HCT116 (cell line): Measurements from ENCODE around the gene MYH10.

Source experiments
- EGR1 ChIP-seq: IDR thresholded peaks from 2 replicates; pipeline ENCODE4 v1.6.1; 2012; ENCODE audit warnings: low read depth
- EZH2phosphoT487 ChIP-seq: fragments of 200-600 bp; IDR thresholded peaks from 2 replicates; pipeline ENCODE4 v1.6.1; 2018; ENCODE audit warnings: antibody characterized with exemption, borderline replicate concordance
- POLR2A ChIP-seq: IDR thresholded peaks from 2 replicates; pipeline ENCODE4 v1.7.0; 2011; ENCODE audit warnings: borderline replicate concordance; ENCODE audit not compliant: insufficient read depth, insufficient read length; ENCODE audit errors: extremely low read depth
- POLR2AphosphoS5 ChIP-seq: IDR thresholded peaks from 2 replicates; pipeline ENCODE4 v1.6.1; 2011; ENCODE audit warnings: mild to moderate bottlenecking, low read depth, low read length, moderate library complexity
- SP1 ChIP-seq: IDR thresholded peaks from 2 replicates; pipeline ENCODE4 v1.6.1; 2012; ENCODE audit warnings: low read depth
- TF ChIP-seq, protein P1 (sequence below), 3 experiments: fragments of 200-600 bp in 1 of 3; sonication (generic) in 1 of 3; IDR thresholded peaks in 2 of 3; conservative IDR thresholded peaks in 1 of 3; 2 replicates each; pipeline ENCODE4 v1.5.1; 2012 to 2017; ENCODE audit warnings: low read depth in 2 of 3, low read length in 2 of 3, antibody characterized with exemption in 1 of 3, borderline replicate concordance in 1 of 3, control low read depth in 1 of 3, mild to moderate bottlenecking in 1 of 3, mixed read lengths in 1 of 3, mixed run types in 1 of 3, moderate library complexity in 1 of 3; ENCODE audit not compliant: insufficient read depth in 1 of 3
- TF ChIP-seq, protein P2 (sequence below): IDR thresholded peaks from 2 replicates; pipeline ENCODE4 v1.6.1; 2012; ENCODE audit warnings: low read depth

DNA sequence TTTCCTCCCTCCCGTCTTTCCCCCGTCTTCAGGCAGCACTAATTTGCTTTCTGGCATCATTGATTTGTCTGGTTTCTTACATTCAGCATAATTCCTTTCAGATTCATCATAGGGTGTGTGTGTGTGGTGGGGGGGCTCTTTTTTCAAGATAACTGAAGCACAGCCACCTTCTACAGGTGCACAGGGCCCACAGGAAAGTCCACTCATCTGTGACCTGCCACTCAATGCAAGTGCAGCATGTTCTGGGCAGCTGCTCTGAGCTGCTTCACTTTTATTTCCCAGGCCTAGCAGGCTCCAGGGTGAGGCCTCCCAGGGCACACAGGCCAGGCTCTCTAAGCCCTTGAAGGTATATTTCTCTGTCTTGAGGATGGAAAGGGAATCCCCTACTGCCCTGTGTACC lies 35.2 kb upstream of the MYH10 start:
- TF ChIP-seq, protein P1, sequence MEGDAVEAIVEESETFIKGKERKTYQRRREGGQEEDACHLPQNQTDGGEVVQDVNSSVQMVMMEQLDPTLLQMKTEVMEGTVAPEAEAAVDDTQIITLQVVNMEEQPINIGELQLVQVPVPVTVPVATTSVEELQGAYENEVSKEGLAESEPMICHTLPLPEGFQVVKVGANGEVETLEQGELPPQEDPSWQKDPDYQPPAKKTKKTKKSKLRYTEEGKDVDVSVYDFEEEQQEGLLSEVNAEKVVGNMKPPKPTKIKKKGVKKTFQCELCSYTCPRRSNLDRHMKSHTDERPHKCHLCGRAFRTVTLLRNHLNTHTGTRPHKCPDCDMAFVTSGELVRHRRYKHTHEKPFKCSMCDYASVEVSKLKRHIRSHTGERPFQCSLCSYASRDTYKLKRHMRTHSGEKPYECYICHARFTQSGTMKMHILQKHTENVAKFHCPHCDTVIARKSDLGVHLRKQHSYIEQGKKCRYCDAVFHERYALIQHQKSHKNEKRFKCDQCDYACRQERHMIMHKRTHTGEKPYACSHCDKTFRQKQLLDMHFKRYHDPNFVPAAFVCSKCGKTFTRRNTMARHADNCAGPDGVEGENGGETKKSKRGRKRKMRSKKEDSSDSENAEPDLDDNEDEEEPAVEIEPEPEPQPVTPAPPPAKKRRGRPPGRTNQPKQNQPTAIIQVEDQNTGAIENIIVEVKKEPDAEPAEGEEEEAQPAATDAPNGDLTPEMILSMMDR (IDR thresholded peaks at IDR 0.05 in 2 of 3, conservative IDR thresholded peaks at IDR 0.05 in 1 of 3; ENCODE audit: borderline replicate concordance in 1 of 3, insufficient read depth in 1 of 3, low read depth in 2 of 3, low read length in 2 of 3), result no peak
- TF ChIP-seq, protein P2, sequence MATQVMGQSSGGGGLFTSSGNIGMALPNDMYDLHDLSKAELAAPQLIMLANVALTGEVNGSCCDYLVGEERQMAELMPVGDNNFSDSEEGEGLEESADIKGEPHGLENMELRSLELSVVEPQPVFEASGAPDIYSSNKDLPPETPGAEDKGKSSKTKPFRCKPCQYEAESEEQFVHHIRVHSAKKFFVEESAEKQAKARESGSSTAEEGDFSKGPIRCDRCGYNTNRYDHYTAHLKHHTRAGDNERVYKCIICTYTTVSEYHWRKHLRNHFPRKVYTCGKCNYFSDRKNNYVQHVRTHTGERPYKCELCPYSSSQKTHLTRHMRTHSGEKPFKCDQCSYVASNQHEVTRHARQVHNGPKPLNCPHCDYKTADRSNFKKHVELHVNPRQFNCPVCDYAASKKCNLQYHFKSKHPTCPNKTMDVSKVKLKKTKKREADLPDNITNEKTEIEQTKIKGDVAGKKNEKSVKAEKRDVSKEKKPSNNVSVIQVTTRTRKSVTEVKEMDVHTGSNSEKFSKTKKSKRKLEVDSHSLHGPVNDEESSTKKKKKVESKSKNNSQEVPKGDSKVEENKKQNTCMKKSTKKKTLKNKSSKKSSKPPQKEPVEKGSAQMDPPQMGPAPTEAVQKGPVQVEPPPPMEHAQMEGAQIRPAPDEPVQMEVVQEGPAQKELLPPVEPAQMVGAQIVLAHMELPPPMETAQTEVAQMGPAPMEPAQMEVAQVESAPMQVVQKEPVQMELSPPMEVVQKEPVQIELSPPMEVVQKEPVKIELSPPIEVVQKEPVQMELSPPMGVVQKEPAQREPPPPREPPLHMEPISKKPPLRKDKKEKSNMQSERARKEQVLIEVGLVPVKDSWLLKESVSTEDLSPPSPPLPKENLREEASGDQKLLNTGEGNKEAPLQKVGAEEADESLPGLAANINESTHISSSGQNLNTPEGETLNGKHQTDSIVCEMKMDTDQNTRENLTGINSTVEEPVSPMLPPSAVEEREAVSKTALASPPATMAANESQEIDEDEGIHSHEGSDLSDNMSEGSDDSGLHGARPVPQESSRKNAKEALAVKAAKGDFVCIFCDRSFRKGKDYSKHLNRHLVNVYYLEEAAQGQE, result no peak
- TF ChIP-seq EZH2phosphoT487, result no peak
- no peak for TF ChIP-seq POLR2A
- TF ChIP-seq EGR1, result no peak
- no peak for TF ChIP-seq SP1
- TF ChIP-seq POLR2AphosphoS5, result no peak
